Measurements from ENCODE around the gene PHYHIPL. TPM values are rescaled to one million over a fixed set of nuclear protein-coding genes. Genes with fewer than 3 reads are reported as not detected.

The PHYHIPL gene
- total RNA-seq, 2 donors from 2014 or later, result 2.6 TPM; not detected in 1

DNA sequence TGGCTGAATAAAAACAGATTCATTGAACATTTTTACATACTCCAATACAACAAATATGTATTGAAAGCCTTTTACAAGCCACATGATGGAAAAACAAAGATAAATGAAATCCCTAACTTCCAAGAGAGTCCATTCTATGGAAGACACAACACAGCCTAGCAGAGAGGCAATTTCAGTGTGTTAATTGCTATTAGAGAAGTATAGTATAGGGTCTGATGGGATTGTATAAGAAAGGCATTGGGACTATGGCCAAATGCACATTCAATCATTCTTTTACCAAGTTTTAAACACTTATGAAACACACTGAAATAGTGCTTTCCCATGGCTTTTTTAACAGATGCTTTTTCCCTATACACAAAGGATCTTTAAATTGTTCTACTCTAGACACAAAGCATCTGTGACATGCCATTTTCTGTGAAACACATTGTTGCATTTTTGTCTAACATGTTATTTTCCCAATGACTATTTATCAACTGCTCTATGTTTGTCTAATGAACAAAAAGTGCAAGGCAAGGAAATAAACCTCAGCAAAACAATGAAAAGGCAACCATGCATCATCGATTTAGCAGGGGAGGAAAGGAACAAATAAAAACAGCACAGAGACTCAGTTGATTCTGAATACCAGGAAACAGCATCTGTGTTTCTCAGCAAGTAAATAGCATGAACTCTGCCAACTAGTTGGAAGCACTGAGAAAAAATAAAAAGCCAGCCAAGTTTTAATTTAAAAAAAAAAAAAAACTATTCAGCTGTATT, 42.4 kb upstream of the PHYHIPL start:
- H3K36me3 ChIP-seq, result no peaks in the 10 kb centered on the region
- no peaks in the 10 kb centered on the region for H3K9me3 ChIP-seq
- H3K4me3 ChIP-seq, result no peak overlapping the region
- no peaks in the 10 kb centered on the region for H3K27me3 ChIP-seq (replicated peaks; ENCODE audit: insufficient read depth)
- peaks cover 3 to 24% of the 10 kb centered on the region in 2 donors for H3K4me1 ChIP-seq (ENCODE audit: control insufficient read depth in 1 of 2, low read depth in 2 of 2)
- H3K27ac ChIP-seq, result no peak overlapping the region
- TF ChIP-seq, protein P1, sequence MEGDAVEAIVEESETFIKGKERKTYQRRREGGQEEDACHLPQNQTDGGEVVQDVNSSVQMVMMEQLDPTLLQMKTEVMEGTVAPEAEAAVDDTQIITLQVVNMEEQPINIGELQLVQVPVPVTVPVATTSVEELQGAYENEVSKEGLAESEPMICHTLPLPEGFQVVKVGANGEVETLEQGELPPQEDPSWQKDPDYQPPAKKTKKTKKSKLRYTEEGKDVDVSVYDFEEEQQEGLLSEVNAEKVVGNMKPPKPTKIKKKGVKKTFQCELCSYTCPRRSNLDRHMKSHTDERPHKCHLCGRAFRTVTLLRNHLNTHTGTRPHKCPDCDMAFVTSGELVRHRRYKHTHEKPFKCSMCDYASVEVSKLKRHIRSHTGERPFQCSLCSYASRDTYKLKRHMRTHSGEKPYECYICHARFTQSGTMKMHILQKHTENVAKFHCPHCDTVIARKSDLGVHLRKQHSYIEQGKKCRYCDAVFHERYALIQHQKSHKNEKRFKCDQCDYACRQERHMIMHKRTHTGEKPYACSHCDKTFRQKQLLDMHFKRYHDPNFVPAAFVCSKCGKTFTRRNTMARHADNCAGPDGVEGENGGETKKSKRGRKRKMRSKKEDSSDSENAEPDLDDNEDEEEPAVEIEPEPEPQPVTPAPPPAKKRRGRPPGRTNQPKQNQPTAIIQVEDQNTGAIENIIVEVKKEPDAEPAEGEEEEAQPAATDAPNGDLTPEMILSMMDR (IDR thresholded peaks at IDR 0.05), result no peak
- DNase-seq (ENCODE audit: low spot score) (no peak), ATAC-seq (ENCODE audit: insufficient number of reproducible peaks, low FRiP score, low read depth) (no peak)

DNA sequence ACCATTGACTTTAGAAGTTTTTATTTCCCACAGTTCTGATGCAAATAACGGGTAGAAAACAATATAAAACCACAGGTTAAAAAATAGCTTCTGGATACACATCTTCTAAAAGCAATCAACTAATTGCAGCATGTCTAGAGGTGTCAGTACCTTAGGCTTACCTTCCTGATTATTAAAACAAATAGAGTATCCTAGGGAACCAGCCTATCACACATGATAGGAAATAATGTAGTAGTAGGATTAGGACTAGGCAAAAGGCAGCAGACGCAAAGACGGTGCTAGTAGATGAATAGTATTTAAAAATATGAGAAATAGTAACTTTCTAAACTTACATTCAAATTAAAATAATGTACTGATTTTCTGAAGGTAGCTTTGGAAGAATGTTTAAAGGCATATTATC, 41.7 kb upstream of the PHYHIPL start:
- DNase-seq (ENCODE audit: low spot score), result no peak
- no peaks in the 10 kb centered on the region for H3K27me3 ChIP-seq (replicated peaks; ENCODE audit: insufficient read depth)
- no peaks in the 10 kb centered on the region for H3K9me3 ChIP-seq
- peaks cover 3 to 24% of the 10 kb centered on the region in 2 donors for H3K4me1 ChIP-seq (ENCODE audit: control insufficient read depth in 1 of 2, low read depth in 2 of 2)
- H3K4me3 ChIP-seq, result no peak overlapping the region
- TF ChIP-seq, protein P1 (IDR thresholded peaks at IDR 0.05), result no peak
- no peak overlapping the region for H3K27ac ChIP-seq
- ATAC-seq (ENCODE audit: insufficient number of reproducible peaks, low FRiP score, low read depth), result no peak
- no peaks in the 10 kb centered on the region for H3K36me3 ChIP-seq

DNA sequence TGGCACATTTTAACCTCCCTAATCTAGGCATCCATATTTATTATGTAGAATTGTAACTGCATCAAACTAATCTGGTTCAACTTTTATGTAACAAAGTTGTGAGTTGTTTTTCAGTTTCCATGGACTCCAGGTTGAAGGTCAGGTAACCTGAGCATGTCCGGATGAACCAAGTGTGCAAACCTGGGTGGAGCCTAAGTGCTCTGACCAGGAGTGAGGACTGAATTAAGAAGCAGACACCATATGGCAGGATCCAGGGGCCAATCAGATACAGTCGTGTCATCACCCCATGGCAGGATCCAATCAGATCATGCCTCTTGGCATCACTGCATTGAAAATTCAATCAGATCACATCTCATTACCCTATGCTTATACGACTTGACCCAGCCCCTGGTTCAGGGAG, 41.2 kb upstream of the PHYHIPL start:
- peaks cover 3 to 24% of the 10 kb centered on the region in 2 donors for H3K4me1 ChIP-seq (ENCODE audit: control insufficient read depth in 1 of 2, low read depth in 2 of 2)
- H3K4me3 ChIP-seq, result no peak overlapping the region
- TF ChIP-seq, protein P1 (IDR thresholded peaks at IDR 0.05), result no peak
- no peaks in the 10 kb centered on the region for H3K27me3 ChIP-seq (replicated peaks; ENCODE audit: insufficient read depth)
- no peaks in the 10 kb centered on the region for H3K9me3 ChIP-seq
- H3K27ac ChIP-seq, result no peak overlapping the region
- no peak for ATAC-seq (ENCODE audit: insufficient number of reproducible peaks, low FRiP score, low read depth)
- no peak for DNase-seq (ENCODE audit: low spot score)
- H3K36me3 ChIP-seq, result no peaks in the 10 kb centered on the region

DNA sequence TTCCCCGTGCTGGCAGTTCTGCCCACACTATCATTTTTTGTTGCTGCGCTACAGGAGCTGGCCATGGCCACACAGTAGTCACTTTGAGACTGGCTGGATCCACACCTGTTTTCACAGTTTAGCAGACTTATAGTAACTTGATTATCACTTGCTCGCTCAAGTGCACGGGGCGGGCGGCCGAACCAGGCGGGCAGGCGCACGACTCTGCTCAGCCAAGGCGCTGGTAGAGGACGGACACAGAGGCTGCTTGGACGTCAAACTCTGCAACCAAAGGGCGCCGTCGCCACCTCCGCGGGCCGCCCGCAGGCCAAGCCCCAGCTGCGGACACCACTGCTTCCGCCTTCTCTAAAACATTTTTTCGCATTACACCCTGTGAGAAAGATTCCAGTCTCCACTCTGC, 38.4 kb upstream of the PHYHIPL start:
- DNase-seq (ENCODE audit: low spot score), result no peak
- ATAC-seq (ENCODE audit: insufficient number of reproducible peaks, low FRiP score, low read depth), result no peak
- H3K4me3 ChIP-seq, result no peak overlapping the region
- H3K9me3 ChIP-seq, result no peaks in the 10 kb centered on the region
- H3K27me3 ChIP-seq (replicated peaks; ENCODE audit: insufficient read depth), result no peaks in the 10 kb centered on the region
- no peak overlapping the region for H3K27ac ChIP-seq
- peaks cover 3 to 10% of the 10 kb centered on the region in 2 donors for H3K4me1 ChIP-seq (ENCODE audit: control insufficient read depth in 1 of 2, low read depth in 2 of 2)
- H3K36me3 ChIP-seq, result no peaks in the 10 kb centered on the region
- TF ChIP-seq, protein P1 (IDR thresholded peaks at IDR 0.05), result no peak

DNA sequence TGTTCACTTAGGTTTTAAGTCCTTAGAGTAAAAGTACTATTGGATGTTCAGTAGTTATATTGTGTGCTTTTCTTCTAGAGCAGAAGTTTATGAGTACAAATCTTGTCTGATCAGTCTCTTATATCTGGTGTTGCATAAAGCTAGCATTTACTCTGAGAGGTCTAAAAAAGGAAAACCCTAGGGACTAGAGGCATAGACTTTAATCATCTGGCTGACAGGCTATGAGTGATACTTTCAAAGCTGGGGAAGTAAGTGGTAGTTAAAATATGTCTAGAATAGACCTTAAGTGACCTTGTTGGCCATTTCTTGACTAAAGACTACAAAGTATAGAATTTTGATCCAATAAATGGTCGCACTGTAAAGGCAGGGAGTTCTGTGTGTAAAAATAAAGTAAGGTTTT, 32.9 kb upstream of the PHYHIPL start:
- no peaks in the 10 kb centered on the region for H3K36me3 ChIP-seq
- H3K4me3 ChIP-seq, result no peak overlapping the region
- peaks cover 0 to 3% of the 10 kb centered on the region in 2 donors for H3K4me1 ChIP-seq (ENCODE audit: control insufficient read depth in 1 of 2, low read depth in 2 of 2)
- no peak overlapping the region for H3K27ac ChIP-seq
- H3K27me3 ChIP-seq (replicated peaks; ENCODE audit: insufficient read depth), result no peaks in the 10 kb centered on the region
- ATAC-seq (ENCODE audit: insufficient number of reproducible peaks, low FRiP score, low read depth) (no peak), DNase-seq (ENCODE audit: low spot score) (no peak)
- H3K9me3 ChIP-seq, result no peaks in the 10 kb centered on the region
- TF ChIP-seq, protein P1 (IDR thresholded peaks at IDR 0.05), result no peak

Data from thoracic aorta (tissue), 2 donors.